ENCODE data around the gene ZNF333.
"Not testable (repeated sequence)": the region's sequence is repeated elsewhere in the genome, so short reads cannot be mapped to it uniquely, and the experiment has no call there.

Gene ZNF333

GRCh38 chr19:14770944-14771839, 81.3 kb downstream of the ZNF333 start:
- no peak for DNase-seq

- no peak for DNase-seq
Measured at GRCh38 chr19:14772467-14772866, 82.6 kb downstream of the ZNF333 start.

GRCh38 chr19:14772995-14773394, 83.1 kb downstream of the ZNF333 start:
- no peak for DNase-seq

GRCh38 chr19:14773722-14774121, 83.9 kb downstream of the ZNF333 start:
- DNase-seq = not testable (repeated sequence)

- DNase-seq = no peak
Measured at GRCh38 chr19:14774373-14774772, 84.5 kb downstream of the ZNF333 start.

- DNase-seq = not testable (repeated sequence)
Measured at GRCh38 chr19:14775326-14775725, 85.5 kb downstream of the ZNF333 start.

- no peak for DNase-seq
Measured at GRCh38 chr19:14775869-14776586, 86.2 kb downstream of the ZNF333 start.

- DNase-seq = not testable (repeated sequence)
Measured at GRCh38 chr19:14777645-14778044, 87.8 kb downstream of the ZNF333 start.

- not testable (repeated sequence) for DNase-seq
Measured at GRCh38 chr19:14778110-14778845, 88.4 kb downstream of the ZNF333 start, which contains the start of gene ADGRE2. TSS of gene ADGRE2 (minus strand) at chr19:14778560. CDS start at chr19:14776756, 1,804 bp downstream.

- no peak for DNase-seq
Measured at GRCh38 chr19:14779151-14779550, 89.3 kb downstream of the ZNF333 start.

- DNase-seq = not testable (repeated sequence)
Measured at GRCh38 chr19:14780622-14781225, 90.9 kb downstream of the ZNF333 start.

- DNase-seq = not testable (repeated sequence)
Measured at GRCh38 chr19:14781713-14782536, 92.1 kb downstream of the ZNF333 start.

GRCh38 chr19:14782626-14783409, 93.0 kb downstream of the ZNF333 start:
- DNase-seq = no peak
